ENCODE results near the gene COL6A1. TPM values are rescaled to one million over a fixed set of nuclear protein-coding genes. Genes with fewer than 3 reads are reported as not detected.
A peak's percentile ranks its signal among the peaks of the same experiment; 100 is the strongest.

COL6A1 gene
- total and polyA plus RNA-seq, 12 donors: 71.9 to 388 (median 143) TPM

DNA sequence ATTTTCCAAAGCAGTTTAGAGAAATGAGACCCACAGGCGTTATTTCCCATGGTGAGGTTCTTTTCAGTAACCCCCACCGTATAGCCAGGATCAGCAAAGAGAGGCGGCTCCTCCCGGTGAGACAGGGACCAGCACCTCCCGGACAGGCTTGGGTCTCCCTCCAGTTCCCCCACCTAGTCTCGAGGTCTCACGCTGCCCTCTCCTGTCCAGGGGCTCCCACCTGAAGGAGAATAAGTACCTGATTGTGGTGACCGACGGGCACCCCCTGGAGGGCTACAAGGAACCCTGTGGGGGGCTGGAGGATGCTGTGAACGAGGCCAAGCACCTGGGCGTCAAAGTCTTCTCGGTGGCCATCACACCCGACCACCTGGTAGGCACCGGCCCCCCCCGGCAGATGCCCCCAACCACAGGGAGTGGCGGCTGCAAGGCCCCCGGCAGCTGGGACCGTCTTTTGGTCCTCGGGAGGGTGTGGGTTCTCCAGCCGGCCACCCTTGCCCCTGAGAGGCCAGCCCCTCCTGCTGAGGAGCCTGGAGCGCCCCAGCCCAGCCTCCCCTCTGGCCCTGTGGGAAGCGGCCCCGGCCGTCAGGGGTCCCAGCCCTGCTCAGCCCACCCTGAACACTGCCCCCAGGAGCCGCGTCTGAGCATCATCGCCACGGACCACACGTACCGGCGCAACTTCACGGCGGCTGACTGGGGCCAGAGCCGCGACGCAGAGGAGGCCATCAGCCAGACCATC lies 4.9 kb downstream of the COL6A1 start:
- ATAC-seq: no peak

GRCh38 chr21:45987121-45987711 lies 5.6 kb downstream of the COL6A1 start:
- Histone ChIP-seq H3K27ac (peak overlapping the region in 2 of 10 donors; percentile 15 to 87), H3K27me3 (peaks cover 0 to 11% (median 0%) of the 10 kb centered on the region in 7 donors), H3K9me3 (no peaks in the 10 kb centered on the region), H3K4me1 (peaks cover 0 to 57% (median 9%) of the 10 kb centered on the region in 9 donors), H3K36me3 (peaks cover 0 to 78% (median 50%) of the 10 kb centered on the region in 9 donors), H3K4me3 (no peak overlapping the region)
- no peak for TF ChIP-seq CTCF (IDR thresholded peaks at IDR 0.05)
- DNase-seq (peak in 1 of 2 donors; percentile 11), ATAC-seq (no peak)
- intact Hi-C loops (cut with DNase I): loop anchor here in 1 of 10 donors (10.0 kb wide), 1 partner anchor 58 kb away; no protein-coding TSS in a partner anchor
- WGBS, 2 donors: 94% methylated on average over 29 of the region's 29 CpGs

More for the DNA sequence above, 4.9 kb downstream of the COL6A1 start:
- peaks cover 0 to 50% (median 12%) of the 10 kb centered on the region in 9 donors for H3K4me1 ChIP-seq
- 91 to 94% methylated on average over 36 of the region's 36 CpGs for WGBS, 2 donors
- H3K4me3 ChIP-seq: peak overlapping the region in 3 of 10 donors; percentile 0 to 78 (median 24)
- H3K36me3 ChIP-seq: peaks cover 0 to 71% (median 49%) of the 10 kb centered on the region in 9 donors
- H3K27ac ChIP-seq: peak overlapping the region in 4 of 10 donors; percentile 39 to 87 (median 46)
- peaks cover 0 to 17% (median 0%) of the 10 kb centered on the region in 7 donors for H3K27me3 ChIP-seq
- intact Hi-C loops (cut with DNase I): loop anchor here in 1 of 10 donors (10.0 kb wide), 1 partner anchor 58 kb away; no protein-coding TSS in a partner anchor
- H3K9me3 ChIP-seq: no peaks in the 10 kb centered on the region
- peak in 1 of 2 donors; percentile 10 for DNase-seq
- TF ChIP-seq CTCF (IDR thresholded peaks at IDR 0.05): no peak

GRCh38 chr21:45988366-45989347 lies 7.1 kb downstream of the COL6A1 start:
- H3K9me3 ChIP-seq: no peaks in the 10 kb centered on the region
- H3K36me3 ChIP-seq: peaks cover 0 to 91% (median 60%) of the 10 kb centered on the region in 9 donors
- TF ChIP-seq CTCF (IDR thresholded peaks at IDR 0.05): no peak
- intact Hi-C loops (cut with DNase I): loop anchor here in 1 of 10 donors (10.0 kb wide), 1 partner anchor 56 kb away; no protein-coding TSS in a partner anchor
- ATAC-seq (no peak), DNase-seq (no peak)
- H3K27ac ChIP-seq: peak overlapping the region in 2 of 10 donors; percentile 20 to 27
- no peak overlapping the region for H3K4me3 ChIP-seq
- H3K27me3 ChIP-seq: no peaks in the 10 kb centered on the region
- peaks cover 0 to 56% (median 7%) of the 10 kb centered on the region in 9 donors for H3K4me1 ChIP-seq
- 84 to 90% methylated on average over 33 to 36 of the region's 36 CpGs for WGBS, 2 donors

Data from heart right ventricle (tissue), 16 donors.